Measurements from ENCODE around the gene SPSB1.

SPSB1 gene

GRCh38 chr1:9258629-9259028, 34.1 kb upstream of the SPSB1 start:
- H3K4me3 ChIP-seq (ENCODE audit: low read depth, low read length), result no peak overlapping the region
- DNase-seq (ENCODE audit: low read depth, low spot score), result no peak
- in situ Hi-C loops (cut with HindIII; ENCODE audit: low sequenced_read_pairs), result no loop called here
- TF ChIP-seq CTCF (IDR thresholded peaks at IDR 0.05; ENCODE audit: low read depth, low read length), result no peak

GRCh38 chr1:9260059-9260766, 32.5 kb upstream of the SPSB1 start:
- TF ChIP-seq CTCF (IDR thresholded peaks at IDR 0.05; ENCODE audit: low read depth, low read length), result no peak
- in situ Hi-C loops (cut with HindIII; ENCODE audit: low sequenced_read_pairs), result no loop called here
- no peak overlapping the region for H3K4me3 ChIP-seq (ENCODE audit: low read depth, low read length)
- DNase-seq (ENCODE audit: low read depth, low spot score), result no peak

GRCh38 chr1:9261496-9261895, 31.2 kb upstream of the SPSB1 start:
- no peak for TF ChIP-seq CTCF (IDR thresholded peaks at IDR 0.05; ENCODE audit: low read depth, low read length)
- in situ Hi-C loops (cut with HindIII; ENCODE audit: low sequenced_read_pairs), result no loop called here
- no peak overlapping the region for H3K4me3 ChIP-seq (ENCODE audit: low read depth, low read length)
- DNase-seq (ENCODE audit: low read depth, low spot score), result no peak

GRCh38 chr1:9262096-9262986, 30.4 kb upstream of the SPSB1 start:
- TF ChIP-seq CTCF (IDR thresholded peaks at IDR 0.05; ENCODE audit: low read depth, low read length), result no peak
- in situ Hi-C loops (cut with HindIII; ENCODE audit: low sequenced_read_pairs), result no loop called here
- DNase-seq (ENCODE audit: low read depth, low spot score), result no peak
- H3K4me3 ChIP-seq (ENCODE audit: low read depth, low read length), result no peak overlapping the region

GRCh38 chr1:9263276-9263855, 29.3 kb upstream of the SPSB1 start:
- DNase-seq (ENCODE audit: low read depth, low spot score), result no peak
- TF ChIP-seq CTCF (IDR thresholded peaks at IDR 0.05; ENCODE audit: low read depth, low read length), result no peak
- in situ Hi-C loops (cut with HindIII; ENCODE audit: low sequenced_read_pairs), result no loop called here
- H3K4me3 ChIP-seq (ENCODE audit: low read depth, low read length), result no peak overlapping the region

GRCh38 chr1:9263984-9264872, 28.5 kb upstream of the SPSB1 start:
- no peak for DNase-seq (ENCODE audit: low read depth, low spot score)
- no peak for TF ChIP-seq CTCF (IDR thresholded peaks at IDR 0.05; ENCODE audit: low read depth, low read length)
- H3K4me3 ChIP-seq (ENCODE audit: low read depth, low read length), result no peak overlapping the region
- in situ Hi-C loops (cut with HindIII; ENCODE audit: low sequenced_read_pairs), result no loop called here
